GM18519 (cell line): ENCODE measurements around the gene MYO9B.
"Not testable (repeated sequence)": the region's sequence is repeated elsewhere in the genome, so short reads cannot be mapped to it uniquely, and the experiment has no call there.

Experiments used
- ATAC-seq: cut with Tn5 transposase; IDR thresholded peaks from one replicate; pipeline ENCODE4 v1.9.1; 2021; ENCODE audit warnings: mild to moderate bottlenecking, moderate library complexity; ENCODE audit not compliant: unreplicated experiment, low FRiP score

The MYO9B gene

DNA sequence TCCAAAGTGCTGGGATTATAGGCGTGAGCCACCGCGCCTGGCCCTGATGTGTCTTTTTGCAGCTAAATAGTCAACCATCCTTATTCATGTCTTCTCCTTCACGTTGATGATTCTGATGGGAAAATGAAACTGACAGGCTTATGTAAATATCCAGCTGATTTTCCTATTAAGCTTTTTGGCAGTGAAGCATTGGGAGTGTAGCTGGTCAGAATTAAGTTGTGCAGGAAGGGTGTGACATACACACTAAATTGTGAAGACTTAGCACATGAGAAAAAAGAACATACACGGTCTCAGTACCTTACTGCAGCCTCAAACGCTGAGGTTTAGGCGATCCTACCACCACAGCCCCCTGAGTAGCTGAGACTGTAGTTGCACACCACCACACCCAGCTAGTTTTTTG is 89.1 kb downstream of the MYO9B start:
- ATAC-seq: no peak

DNA sequence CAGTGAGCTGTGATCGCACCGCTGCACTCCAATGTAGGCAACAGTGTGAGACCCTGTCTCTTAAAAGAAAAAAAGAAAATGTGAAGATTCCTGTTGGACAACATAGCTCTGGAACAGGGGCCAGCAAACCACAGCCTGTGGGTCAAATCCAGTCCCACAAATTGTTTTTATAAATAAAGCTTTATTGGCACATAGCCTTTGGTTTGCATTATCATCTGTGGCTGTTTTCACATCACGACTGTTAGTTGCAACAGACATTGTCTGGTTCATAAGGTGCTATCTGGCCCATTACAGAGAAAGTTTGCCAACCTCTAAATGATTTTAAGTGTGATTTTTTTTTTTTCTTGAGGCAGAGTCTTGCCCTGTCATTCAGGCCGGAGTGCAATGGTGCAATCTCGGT is 90.1 kb downstream of the MYO9B start:
- ATAC-seq: no peak

DNA sequence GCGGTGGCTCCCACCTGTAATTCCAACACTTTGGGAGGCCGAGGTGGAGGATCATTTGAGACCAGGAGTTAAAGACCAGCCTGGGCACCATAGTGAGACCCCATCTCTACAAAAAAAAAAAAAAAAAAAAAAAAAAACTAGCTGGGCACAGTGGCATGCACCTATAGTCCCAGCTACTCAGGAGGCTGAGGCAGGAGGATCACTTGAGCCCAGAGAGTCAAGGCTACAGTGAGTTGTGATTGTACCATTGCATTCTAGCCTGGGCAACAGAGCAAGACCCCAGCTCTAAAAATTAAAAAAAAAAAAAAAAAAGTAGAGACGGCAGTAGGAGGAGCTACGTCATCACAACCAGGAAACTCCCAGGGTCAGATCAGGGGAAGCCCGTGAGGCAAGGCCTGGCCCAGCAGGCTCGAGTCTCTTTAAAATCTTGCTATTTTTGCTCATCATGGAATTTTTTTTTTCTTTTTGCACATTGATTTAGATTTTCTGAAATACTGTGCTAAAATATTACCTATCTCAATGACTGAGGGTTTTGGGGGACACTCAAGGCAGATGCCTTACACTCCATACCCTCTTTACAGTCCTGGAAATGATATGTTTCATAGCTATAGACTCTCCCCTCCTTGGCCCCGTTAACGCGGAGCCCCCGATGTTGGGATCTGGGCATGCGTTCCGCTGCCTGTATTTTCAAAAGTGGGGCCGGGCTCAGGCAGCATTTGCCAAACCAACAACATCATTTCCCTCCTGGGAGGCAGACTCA is 95.1 kb downstream of the MYO9B start:
- ATAC-seq: no peak

DNA sequence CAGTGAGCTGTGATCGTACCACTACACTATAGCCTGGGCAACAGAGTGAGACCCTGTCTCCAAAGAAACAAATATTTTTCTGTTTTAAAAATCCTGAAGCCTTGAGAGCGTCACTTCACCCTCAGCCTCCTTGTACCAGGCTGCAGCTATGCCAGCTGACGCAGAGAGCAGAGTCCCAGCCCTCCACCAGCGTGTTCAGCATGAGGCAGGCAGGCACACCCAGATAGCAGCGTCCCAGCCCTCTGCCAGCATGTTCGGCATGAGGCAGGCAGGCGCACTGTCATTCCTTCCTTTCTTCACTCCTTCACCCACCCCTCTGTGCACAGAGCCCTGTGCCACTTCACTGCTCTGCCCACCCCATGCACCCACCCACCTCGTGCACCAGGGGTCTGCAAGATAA is 96.3 kb downstream of the MYO9B start:
- ATAC-seq: no peak

DNA sequence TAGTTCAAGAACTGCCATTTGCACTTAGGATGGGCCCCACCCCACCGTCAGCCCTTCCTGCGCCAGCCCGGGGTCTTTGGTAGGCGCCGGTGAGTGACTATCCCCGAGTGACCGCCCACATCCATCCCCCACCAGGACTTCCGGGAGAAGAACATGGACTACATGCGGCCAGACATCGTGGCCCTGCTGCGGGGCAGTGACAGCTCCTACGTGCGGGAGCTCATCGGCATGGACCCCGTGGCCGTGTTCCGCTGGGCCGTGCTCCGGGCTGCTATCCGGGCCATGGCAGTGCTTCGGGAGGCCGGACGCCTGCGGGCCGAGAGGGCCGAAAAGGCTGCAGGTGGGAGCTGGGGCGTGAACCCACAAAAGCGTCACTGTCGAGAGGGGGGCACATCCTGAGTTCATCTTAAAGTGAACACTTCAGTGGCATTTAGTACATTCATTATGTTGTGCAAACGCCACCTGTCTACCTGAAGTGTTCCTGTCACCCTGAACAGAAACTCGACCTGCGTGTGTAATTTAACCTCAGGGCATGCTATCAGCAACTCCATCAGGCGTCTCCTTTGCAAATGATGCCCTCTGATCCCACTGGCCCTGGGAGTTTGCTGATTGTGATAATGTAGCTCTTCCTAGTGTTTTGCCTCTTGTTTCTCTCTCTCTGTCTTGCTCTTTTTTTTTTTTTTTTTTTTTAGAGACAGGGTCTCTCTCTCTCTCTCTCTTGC is 97.2 kb downstream of the MYO9B start:
- no peak for ATAC-seq

DNA sequence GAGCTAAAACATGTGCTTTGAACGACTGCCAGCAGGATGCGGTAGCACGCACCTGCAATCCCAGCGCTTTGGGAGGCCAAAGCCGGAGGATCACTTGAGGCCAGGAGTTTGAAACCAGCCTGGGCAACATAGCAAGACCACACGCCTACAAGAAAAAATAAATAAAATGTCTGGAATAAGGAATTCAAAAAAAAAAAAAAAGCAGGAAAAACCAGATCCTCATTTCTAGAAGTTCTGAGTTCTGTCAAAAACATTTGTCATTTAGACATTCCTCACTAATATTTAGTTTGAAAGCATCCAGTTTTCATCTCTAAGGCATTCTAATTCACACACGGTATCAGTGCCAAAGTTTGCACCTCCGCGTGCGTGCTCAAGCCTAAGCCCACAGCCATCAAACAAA is 102.7 kb downstream of the MYO9B start:
- ATAC-seq: no peak

DNA sequence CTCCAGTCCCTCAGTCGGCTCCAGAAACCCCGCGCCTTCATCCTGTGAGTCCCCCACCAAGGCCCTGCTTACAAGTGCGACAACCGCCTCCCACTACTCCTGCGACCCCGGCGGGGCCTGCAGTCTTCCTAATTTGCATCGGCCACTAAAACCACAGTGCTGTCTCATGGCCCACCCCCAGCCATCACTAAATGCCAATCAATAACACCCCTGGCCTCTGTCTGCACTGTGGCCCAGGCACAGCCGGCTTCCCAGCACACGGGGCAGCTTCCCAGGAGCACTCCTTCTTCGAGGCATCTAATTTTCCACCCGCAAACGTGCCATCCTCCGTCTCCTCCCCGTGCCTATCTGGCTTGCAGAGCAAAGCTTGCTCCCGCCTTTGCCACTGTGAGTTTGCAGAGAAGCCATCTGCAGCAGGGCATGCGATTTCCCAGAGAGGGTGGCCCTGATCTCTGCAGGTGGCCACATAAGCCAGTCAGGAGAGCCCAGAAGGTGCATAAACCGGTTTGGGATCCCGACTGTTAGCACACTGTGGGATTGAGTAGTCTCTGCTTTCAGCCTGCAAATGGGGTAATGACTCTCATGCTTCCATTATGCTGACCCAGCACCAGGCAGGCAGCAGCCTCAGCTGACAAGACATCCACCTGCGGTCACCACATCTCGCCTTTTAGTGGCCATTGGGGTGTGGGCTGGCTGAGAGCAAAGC is 105.6 kb downstream of the MYO9B start:
- no peak for ATAC-seq

DNA sequence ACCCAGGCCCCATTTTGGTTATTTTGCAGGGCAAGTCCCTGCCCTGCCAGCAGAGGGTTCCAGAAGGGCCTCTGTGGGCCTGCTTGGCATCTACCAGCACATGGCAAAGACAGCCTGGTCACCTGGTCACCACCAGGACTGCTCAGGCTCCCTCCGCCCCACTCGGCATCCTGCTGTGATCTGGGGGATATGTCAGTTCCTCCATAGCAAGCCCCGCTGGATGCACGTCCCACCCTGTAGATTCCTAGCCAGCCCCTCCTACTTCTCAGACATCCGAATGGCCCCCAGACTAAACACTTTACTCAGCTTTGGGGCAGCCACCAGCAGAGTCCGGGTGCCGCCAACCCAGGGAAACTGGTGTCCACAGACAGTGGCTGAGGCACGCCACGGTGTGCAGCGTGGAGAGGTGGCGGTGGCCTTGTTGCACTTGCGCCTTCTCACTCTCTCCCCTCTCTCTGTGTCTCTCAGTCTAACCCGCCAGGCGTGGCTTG is 107.7 kb downstream of the MYO9B start:
- no peak for ATAC-seq

DNA sequence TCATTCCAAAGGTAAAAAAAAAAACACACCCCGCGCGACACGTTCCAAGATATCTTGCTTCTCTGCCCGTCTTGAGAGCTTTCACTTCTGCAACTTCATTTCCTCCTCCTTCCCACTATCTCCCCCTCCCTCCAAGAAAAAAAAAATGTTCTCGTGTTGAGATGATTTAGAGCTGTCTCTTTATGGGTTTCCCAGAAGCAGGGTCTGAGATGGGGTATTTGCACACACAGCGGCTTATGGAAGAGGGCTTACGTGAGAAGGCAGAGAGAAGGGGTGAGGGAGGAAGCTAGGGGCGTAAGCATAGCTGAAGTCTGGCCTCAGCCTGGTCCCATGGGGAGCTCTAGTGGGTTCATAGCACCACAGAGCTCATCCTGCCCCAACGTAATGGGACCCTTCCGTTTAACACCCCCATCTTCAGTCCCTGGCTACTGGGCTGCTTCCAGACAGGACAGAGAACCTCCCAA is 108.3 kb downstream of the MYO9B start:
- no peak for ATAC-seq

DNA sequence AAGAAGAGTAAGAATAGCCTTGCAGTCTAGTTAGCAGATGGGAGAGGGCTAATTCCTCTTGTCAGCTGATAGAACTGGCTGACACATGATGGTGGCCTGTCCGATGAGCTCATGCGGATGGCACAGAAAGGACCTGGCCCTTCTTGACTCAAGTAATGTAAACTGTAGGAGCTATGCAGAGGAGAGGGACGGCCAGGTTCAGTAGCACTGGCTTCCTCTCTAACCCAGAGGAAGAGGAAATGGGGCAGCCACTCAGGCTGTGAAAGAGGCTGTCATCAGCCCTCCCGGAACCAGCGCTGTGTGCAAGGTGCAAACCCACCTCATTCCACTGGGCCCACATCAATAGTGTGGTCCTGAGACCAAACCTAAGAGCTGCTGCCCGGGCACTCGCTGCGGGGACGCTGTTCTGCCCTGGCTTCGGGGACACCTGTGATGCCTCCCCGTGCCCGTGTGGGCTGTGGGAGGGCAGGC is 108.8 kb downstream of the MYO9B start:
- no peak for ATAC-seq

DNA sequence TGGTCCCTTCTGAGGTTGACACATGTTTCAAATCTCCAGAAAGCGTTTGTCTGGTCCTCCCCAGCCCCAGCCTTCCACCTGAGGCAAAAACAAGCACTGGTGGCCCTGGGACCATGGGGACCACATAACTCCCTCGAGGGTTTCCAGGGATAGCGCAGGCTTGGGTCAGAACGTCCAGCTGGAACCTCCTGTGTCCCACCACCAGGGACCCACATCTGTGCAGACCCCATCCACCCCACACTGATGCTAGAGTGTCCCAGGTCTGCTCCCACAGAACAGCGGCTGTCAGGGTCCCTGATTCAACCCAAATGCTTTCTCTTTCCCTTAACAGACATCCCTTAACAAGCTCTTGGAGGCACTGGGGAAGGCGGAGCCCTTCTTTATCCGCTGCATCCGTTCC is 110.0 kb downstream of the MYO9B start:
- no peak for ATAC-seq

DNA sequence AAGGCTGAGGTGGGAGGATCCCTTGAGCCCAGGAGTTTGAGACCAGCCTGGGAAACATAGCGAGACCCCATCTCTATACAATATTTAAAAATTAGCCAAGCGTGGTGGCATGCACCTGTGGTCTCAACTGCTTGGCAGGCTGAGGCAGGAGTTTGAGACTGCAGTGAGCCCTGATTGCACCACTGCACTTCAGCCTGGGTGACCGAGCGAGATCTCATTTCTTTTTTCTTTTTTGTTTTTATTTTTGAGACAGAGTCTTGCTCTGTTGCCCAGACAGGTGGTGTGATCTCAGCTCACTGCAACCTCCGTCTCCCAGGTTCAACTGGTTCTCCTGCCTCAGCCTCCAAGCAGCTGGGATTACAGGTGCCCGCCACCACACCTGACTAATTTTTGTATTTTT is 116.2 kb downstream of the MYO9B start:
- not testable (repeated sequence) for ATAC-seq

DNA sequence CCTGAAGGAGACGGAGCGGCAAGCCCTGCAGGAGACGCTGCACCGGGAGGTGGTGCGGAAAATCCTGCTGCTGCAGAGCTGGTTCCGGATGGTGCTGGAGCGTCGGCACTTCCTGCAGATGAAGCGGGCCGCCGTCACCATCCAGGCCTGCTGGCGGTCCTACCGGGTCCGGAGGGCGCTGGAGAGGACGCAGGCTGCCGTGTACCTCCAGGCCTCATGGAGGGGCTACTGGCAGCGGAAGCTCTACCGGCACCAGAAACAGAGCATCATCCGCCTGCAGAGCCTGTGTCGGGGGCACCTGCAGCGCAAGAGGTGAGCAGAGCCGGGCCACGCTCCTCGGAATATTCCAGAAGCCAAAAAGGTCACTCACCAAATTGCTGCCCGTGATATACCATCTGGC is 117.2 kb downstream of the MYO9B start:
- ATAC-seq: no peak

DNA sequence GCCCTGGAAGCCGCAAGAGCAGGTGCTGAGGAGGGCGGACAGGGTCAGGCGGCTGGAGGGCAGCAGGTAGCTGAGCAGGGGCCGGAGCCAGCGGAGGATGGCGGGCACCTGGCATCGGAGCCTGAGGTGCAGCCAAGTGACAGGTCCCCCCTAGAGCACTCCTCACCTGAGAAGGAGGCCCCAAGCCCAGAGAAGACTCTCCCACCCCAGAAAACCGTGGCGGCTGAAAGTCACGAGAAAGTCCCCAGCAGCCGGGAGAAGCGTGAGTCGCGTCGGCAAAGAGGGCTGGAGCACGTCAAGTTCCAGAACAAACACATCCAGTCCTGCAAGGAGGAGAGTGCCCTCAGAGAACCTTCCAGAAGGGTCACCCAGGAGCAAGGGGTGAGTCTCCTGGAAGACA is 119.0 kb downstream of the MYO9B start:
- no peak for ATAC-seq

DNA sequence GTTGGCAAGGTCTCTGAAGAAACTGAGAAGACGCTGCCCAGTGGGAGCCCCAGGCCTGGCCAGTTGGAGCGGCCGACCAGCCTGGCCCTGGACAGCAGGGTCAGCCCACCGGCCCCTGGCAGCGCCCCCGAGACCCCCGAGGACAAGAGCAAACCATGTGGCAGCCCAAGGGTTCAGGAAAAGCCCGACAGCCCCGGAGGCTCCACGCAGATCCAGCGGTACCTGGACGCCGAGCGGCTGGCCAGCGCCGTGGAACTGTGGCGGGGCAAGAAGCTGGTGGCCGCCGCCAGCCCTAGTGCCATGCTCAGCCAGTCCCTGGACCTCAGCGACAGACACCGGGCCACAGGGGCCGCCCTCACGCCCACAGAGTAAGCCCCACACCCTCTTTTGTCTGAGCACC is 119.5 kb downstream of the MYO9B start:
- ATAC-seq: no peak

DNA sequence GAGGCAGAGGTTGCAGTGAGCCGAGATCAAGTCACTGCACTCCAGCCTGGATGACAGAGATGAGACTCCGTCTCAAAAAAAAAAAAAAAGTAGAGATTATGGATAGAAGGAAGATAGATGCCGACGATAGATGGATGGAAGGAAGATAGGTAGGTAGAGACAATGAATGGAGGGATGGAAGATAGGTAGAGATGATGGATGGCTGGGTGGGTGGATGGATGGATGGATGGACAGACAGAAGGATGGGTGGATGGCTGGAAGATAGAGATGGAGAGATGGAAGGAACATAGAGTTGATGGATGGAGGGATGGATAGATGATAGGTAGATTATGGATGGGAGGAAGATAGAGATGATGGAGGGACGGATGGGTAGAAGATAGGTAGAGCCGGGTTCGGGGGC is 121.0 kb downstream of the MYO9B start:
- ATAC-seq: no peak

DNA sequence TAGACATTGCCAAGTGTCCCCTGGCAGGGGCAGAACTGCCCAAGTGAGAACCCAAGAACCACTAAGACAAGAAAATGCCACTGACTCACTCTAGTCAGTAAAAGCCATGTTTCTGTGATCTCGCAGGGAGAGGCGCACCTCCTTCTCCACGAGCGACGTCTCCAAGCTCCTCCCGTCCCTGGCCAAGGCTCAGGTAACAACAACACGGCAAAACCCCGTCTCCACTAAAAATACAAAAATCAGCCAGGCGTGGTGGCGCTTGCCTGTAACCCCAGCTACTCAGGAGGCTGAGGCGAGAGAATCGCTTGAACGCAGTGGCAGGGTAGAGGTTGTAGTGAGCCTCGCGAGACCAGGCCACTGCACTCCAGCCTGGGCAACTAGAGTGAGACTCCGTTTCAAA is 122.1 kb downstream of the MYO9B start:
- no peak for ATAC-seq

DNA sequence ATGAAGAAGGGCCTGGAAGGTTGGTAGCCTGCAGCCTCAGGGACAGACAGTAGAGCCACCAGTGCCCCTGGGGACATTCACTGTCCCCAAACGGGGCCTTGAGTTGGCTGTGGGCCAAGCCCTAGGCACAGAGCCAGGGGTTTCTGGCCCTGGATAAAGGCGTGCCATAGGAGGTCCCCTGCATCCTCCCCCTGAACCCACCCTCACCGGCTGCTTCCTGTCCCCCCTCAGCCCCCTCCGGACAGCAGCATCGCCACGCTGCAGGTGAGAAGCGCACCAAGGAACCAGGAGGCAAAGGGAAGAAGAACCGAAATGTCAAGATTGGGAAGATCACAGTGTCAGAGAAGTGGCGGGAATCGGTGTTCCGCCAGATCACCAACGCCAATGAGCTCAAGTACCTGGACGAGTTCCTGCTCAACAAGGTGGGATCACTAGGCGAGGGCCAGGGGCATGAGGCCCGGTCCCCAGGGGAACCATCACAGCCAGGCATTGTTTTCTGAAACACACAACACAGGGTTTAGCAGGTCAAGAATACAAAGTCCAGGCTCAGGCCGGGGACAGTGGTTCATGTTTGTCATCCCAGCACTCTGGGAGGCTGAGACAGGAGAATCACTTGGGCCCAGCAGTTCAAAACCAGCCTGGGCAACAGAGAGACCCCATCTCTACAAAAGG is 125.0 kb downstream of the MYO9B start:
- ATAC-seq: no peak

DNA sequence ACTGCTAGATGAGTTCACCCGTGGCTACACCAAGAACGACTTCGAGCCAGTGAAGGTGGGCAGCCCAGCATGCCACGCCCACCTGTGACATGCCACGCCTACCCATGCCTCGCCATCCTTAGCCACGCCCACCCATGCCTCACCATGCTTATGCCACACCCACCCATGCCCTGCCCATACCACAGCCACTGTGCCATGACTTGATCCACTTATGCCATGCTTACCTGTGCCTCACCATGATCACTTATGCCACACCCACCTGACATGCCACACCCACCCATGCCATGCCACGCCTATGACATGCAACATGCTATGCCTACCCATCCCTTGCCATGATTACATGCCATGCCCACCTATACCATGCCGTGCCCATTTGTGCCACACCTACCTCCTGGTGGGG is 126.7 kb downstream of the MYO9B start:
- ATAC-seq: no peak

DNA sequence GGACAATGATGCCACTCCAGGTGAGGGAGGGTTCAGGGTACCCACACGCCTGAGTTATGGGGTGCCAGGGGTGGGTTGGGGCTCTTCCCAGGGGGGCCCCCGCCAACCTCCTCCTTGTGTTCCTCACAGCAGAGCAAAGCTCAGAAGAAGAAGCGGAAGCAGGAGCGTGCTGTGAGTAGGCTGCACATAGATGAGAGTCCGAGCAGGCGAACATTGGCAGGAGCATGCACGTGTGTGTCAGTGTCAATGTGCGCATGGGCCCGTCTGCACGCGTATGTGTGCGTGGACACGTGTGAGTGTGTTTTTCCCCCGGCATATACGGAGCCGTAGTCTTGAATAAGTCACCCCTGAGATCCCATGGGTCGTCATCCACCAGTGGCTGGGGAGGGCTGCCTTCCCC is 127.1 kb downstream of the MYO9B start:
- no peak for ATAC-seq
